ENCODE measurements around the gene ZNF675. TPM values are rescaled to one million over a fixed set of nuclear protein-coding genes. Genes with fewer than 3 reads are reported as not detected.

The ZNF675 gene
- total RNA-seq: 7.6 and 8.8 TPM in 2 replicates

DNA sequence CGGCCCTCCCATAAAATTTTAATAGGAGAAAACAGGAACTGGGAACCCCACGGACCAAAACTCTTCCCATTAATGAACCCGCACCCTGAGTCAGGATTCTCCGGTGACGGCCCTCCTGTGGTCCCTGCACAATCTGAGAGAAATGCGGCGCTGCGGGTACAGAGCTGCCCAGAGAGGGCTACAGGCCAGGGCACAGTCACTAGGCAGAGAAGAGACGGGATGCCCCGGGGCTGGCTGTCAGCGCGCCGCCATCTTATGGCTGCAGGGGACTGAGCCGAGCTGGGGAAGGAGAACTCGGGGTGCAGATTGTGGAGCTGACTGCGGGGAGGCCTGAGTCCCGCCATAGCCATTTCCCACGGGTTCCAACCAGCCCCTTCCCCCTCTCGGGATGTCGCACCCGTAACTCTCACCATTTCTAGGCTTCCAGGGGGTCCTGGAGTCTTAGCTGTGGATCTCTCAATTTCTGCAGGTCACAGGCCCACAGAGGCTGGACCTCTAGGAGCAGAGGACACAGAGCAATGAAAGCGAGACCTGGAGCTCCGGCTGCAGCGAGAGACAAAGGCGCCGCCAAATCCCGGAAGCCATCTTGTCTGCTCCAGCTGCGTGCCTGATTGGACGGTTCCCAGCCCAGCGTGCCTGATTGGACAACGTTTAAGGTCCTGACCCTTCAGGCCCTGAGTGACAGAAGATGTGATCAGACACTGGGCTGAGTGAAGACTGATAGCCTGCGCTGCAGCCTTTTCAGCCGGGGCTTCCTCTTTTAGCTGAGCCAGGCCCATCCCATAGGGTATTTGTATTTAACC is at the start of gene ZNF675:
Gene ZNF675, minus strand, starts transcription at position 592 of the 803 bp plus-strand sequence. Its CDS starts 179 bp downstream, at position 413.

Other genes with a start within 250 kb of the ZNF675 start
- 0.09 and 0.85 TPM in 2 replicates for gene ZNF681, start 71.7 kb upstream of the ZNF675 start, total RNA-seq
- 1.3 TPM in 2 replicates for gene ZNF726, start 227.7 kb upstream of the ZNF675 start, total RNA-seq